Smooth muscle cell (in vitro differentiated cells): Measurements from ENCODE around the gene ELMO1. TPM values are rescaled to one million over a fixed set of nuclear protein-coding genes. Genes with fewer than 3 reads are reported as not detected.

Experiments
- DNase-seq: peaks from one replicate; lab custom pipeline; 2025; ENCODE audit not compliant: unreplicated experiment; lab: John Stamatoyannopoulos, UW
- H2AFZ ChIP-seq: fragments of 200-600 bp; sonication (generic); 2 replicates; pipeline ENCODE4 v1.6.0; 2016; ENCODE audit warnings: antibody characterized with exemption, low read depth, mild to moderate bottlenecking
- H3F3A ChIP-seq: fragments of 200-600 bp; sonication (generic); 2 replicates; pipeline ENCODE4 v1.6.0; 2017; ENCODE audit warnings: antibody characterized with exemption, low read depth
- H3K27ac ChIP-seq: fragments of 200-600 bp; sonication (generic); 2 replicates; pipeline ENCODE4 v1.5.1; 2016; ENCODE audit warnings: low read depth, mild to moderate bottlenecking
- H3K27me3 ChIP-seq: fragments of 200-600 bp; sonication (generic); 2 replicates; pipeline ENCODE4 v1.6.1; 2016; ENCODE audit warnings: low read depth, mild to moderate bottlenecking
- H3K36me3 ChIP-seq: fragments of 200-600 bp; sonication (generic); 2 replicates; pipeline ENCODE4 v1.5.1; 2016; ENCODE audit warnings: low read depth
- H3K4me1 ChIP-seq: fragments of 200-600 bp; sonication (generic); 2 replicates; pipeline ENCODE4 v1.5.1; 2016; ENCODE audit warnings: low read depth
- H3K4me2 ChIP-seq: fragments of 200-600 bp; sonication (generic); 2 replicates; pipeline ENCODE4 v1.6.0; 2016; ENCODE audit warnings: mild to moderate bottlenecking
- H3K4me3 ChIP-seq: fragments of 200-600 bp; sonication (generic); 2 replicates; pipeline ENCODE4 v1.5.1; 2016; ENCODE audit warnings: mild to moderate bottlenecking
- H3K79me2 ChIP-seq: fragments of 200-600 bp; sonication (generic); 2 replicates; pipeline ENCODE4 v1.6.0; 2016; ENCODE audit warnings: low read depth, mild to moderate bottlenecking
- H3K9ac ChIP-seq: fragments of 200-600 bp; sonication (generic); 2 replicates; pipeline ENCODE4 v1.6.0; 2016; ENCODE audit warnings: low read depth
- H3K9me3 ChIP-seq: fragments of 200-600 bp; sonication (generic); replicated peaks from 2 replicates; pipeline ENCODE4 v1.5.1; 2016; ENCODE audit warnings: low read depth
- H4K20me1 ChIP-seq: fragments of 200-600 bp; sonication (generic); 2 replicates; pipeline ENCODE4 v1.6.0; 2016; ENCODE audit warnings: low read depth
- WGBS: methylation state at CpG from one replicate; pipeline ENCODE4 v1.1.7; 2016; ENCODE audit warnings: low lambda C conversion rate; 5-methylcytosine and 5-hydroxymethylcytosine counted together
- polyA plus RNA-seq: library from polyadenylated mRNA; unstranded; fragments of >200 nt; fragmentation: Nextera tagmentation; extraction: Ambion mirVana; gene quantifications from 2 replicates; pipeline ENCODE4 v1.2.1, GENCODE V29; 2016
- total RNA-seq: library from RNA; depleted of rRNA; stranded (reverse); fragments of >200 nt; gene quantifications from 2 replicates; pipeline ENCODE4 v1.2.3, GENCODE V29; 2014
- TF ChIP-seq, protein P1 (sequence below): fragments of 200-600 bp; sonication (generic); IDR thresholded peaks from 2 replicates; pipeline ENCODE4 v1.5.1; 2017; ENCODE audit warnings: borderline replicate concordance, mild to moderate bottlenecking, antibody characterized with exemption; ENCODE audit not compliant: insufficient read depth, poor library complexity, severe bottlenecking

ELMO1 gene
- total and polyA plus RNA-seq, 2 experiments from 2014 or later: 8.2 to 36.0 TPM

DNA sequence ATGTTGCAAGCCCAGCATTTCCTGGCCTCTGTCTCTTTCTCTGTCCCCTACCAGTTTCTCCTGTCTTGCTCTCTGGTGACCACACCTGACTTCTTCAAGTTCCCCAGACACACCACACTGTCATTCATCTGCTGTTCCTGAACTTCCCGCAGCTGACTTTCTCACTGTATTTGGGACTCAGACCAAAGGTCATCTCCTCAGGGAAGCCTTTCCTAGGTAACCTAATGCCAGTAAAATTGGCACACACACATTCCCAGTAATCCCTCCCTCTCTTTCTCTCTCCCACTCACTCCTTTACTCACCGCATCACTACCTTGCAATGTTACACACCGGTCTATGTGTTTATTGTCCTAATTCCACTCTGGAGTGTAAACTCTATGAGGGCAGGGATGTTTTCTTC lies 81.7 kb downstream of the ELMO1 start:
- H3K36me3 ChIP-seq: no peaks in the 10 kb centered on the region
- no peaks in the 10 kb centered on the region for H3K27me3 ChIP-seq
- WGBS: 89% methylated on average over 3 of the region's 3 CpGs
- no peaks in the 10 kb centered on the region for H3K79me2 ChIP-seq
- no peaks in the 10 kb centered on the region for H4K20me1 ChIP-seq
- TF ChIP-seq, protein P1, sequence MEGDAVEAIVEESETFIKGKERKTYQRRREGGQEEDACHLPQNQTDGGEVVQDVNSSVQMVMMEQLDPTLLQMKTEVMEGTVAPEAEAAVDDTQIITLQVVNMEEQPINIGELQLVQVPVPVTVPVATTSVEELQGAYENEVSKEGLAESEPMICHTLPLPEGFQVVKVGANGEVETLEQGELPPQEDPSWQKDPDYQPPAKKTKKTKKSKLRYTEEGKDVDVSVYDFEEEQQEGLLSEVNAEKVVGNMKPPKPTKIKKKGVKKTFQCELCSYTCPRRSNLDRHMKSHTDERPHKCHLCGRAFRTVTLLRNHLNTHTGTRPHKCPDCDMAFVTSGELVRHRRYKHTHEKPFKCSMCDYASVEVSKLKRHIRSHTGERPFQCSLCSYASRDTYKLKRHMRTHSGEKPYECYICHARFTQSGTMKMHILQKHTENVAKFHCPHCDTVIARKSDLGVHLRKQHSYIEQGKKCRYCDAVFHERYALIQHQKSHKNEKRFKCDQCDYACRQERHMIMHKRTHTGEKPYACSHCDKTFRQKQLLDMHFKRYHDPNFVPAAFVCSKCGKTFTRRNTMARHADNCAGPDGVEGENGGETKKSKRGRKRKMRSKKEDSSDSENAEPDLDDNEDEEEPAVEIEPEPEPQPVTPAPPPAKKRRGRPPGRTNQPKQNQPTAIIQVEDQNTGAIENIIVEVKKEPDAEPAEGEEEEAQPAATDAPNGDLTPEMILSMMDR: no peak
- H3F3A ChIP-seq: no peaks in the 10 kb centered on the region
- no peak overlapping the region for H3K27ac ChIP-seq
- DNase-seq: no peak
- no peaks in the 10 kb centered on the region for H3K4me1 ChIP-seq
- H3K9ac ChIP-seq: no peak overlapping the region
- no peak overlapping the region for H3K4me3 ChIP-seq
- no peak overlapping the region for H2AFZ ChIP-seq
- H3K4me2 ChIP-seq: no peak overlapping the region
- H3K9me3 ChIP-seq: no peaks in the 10 kb centered on the region

- H3K4me1 ChIP-seq: no peaks in the 10 kb centered on the region
- TF ChIP-seq, protein P1: no peak
- 97% methylated on average over 3 of the region's 3 CpGs for WGBS
Measured at GRCh38 chr7:37366445-37366844, 82.2 kb downstream of the ELMO1 start.

GRCh38 chr7:37365405-37365804 lies 83.3 kb downstream of the ELMO1 start:
- WGBS: 96% methylated on average over 4 of the region's 4 CpGs
- no peak overlapping the region for H3K4me2 ChIP-seq
- no peaks in the 10 kb centered on the region for H3K9me3 ChIP-seq
- no peaks in the 10 kb centered on the region for H3K79me2 ChIP-seq
- no peak overlapping the region for H3K4me3 ChIP-seq
- H3K27ac ChIP-seq: no peak overlapping the region
- no peak overlapping the region for H3K9ac ChIP-seq
- no peak for DNase-seq
- H2AFZ ChIP-seq: no peak overlapping the region
- H3K4me1 ChIP-seq: no peaks in the 10 kb centered on the region
- H3K36me3 ChIP-seq: no peaks in the 10 kb centered on the region
- no peaks in the 10 kb centered on the region for H4K20me1 ChIP-seq
- H3K27me3 ChIP-seq: no peaks in the 10 kb centered on the region
- TF ChIP-seq, protein P1: no peak
- no peaks in the 10 kb centered on the region for H3F3A ChIP-seq

More at GRCh38 chr7:37366445-37366844, 82.2 kb downstream of the ELMO1 start:
- H2AFZ ChIP-seq: no peak overlapping the region
- no peaks in the 10 kb centered on the region for H3K27me3 ChIP-seq
- no peak overlapping the region for H3K27ac ChIP-seq
- no peaks in the 10 kb centered on the region for H3F3A ChIP-seq
- H3K9me3 ChIP-seq: no peaks in the 10 kb centered on the region
- H3K9ac ChIP-seq: no peak overlapping the region
- H4K20me1 ChIP-seq: no peaks in the 10 kb centered on the region
- H3K4me3 ChIP-seq: no peak overlapping the region
- no peaks in the 10 kb centered on the region for H3K79me2 ChIP-seq
- H3K4me2 ChIP-seq: no peak overlapping the region
- no peak for DNase-seq
- H3K36me3 ChIP-seq: no peaks in the 10 kb centered on the region

GRCh38 chr7:37364856-37365255 lies 83.8 kb downstream of the ELMO1 start:
- Histone ChIP-seq H3K4me2 (no peak overlapping the region), H3F3A (no peaks in the 10 kb centered on the region), H3K27me3 (no peaks in the 10 kb centered on the region), H3K9me3 (no peaks in the 10 kb centered on the region), H3K9ac (no peak overlapping the region), H3K4me1 (no peaks in the 10 kb centered on the region), H4K20me1 (no peaks in the 10 kb centered on the region), H3K4me3 (no peak overlapping the region), H2AFZ (no peak overlapping the region), H3K79me2 (no peaks in the 10 kb centered on the region), H3K27ac (no peak overlapping the region), H3K36me3 (no peaks in the 10 kb centered on the region)
- DNase-seq: no peak
- 72% methylated on average over 8 of the region's 8 CpGs for WGBS
- TF ChIP-seq, protein P1: no peak
